Effector memory CD4-positive, alpha-beta T cell (primary cell): ENCODE measurements around the gene RNF144A.

Experiments
- DNase-seq, 3 donors: peaks; one replicate each; pipeline ENCODE4 v3.0.0-alpha.2; 2020
- H3K27ac ChIP-seq: 2 replicates; pipeline ENCODE4 v1.7.0; 2013; ENCODE audit warnings: mild to moderate bottlenecking, low read length, moderate library complexity; ENCODE audit not compliant: insufficient read depth, poor library complexity, severe bottlenecking
- H3K27me3 ChIP-seq: replicated peaks from 2 replicates; pipeline ENCODE4 v1.7.0; 2013; ENCODE audit warnings: mild to moderate bottlenecking, low read length; ENCODE audit not compliant: insufficient read depth, control insufficient read depth, poor library complexity, severe bottlenecking
- H3K36me3 ChIP-seq: 2 replicates; pipeline ENCODE4 v1.7.0; 2013; ENCODE audit warnings: mild to moderate bottlenecking, low read length, moderate library complexity; ENCODE audit not compliant: control insufficient read depth, insufficient read depth
- H3K4me1 ChIP-seq: 2 replicates; pipeline ENCODE4 v1.7.0; 2013; ENCODE audit warnings: low read length, mild to moderate bottlenecking; ENCODE audit not compliant: control insufficient read depth, insufficient read depth, poor library complexity, severe bottlenecking
- H3K4me3 ChIP-seq: 2 replicates; pipeline ENCODE4 v1.7.0; 2013; ENCODE audit warnings: low read length, low read depth, mild to moderate bottlenecking; ENCODE audit not compliant: insufficient read depth, poor library complexity, severe bottlenecking
- H3K9me3 ChIP-seq: 2 replicates; pipeline ENCODE4 v1.7.0; 2013; ENCODE audit warnings: mild to moderate bottlenecking, low read length, moderate library complexity; ENCODE audit not compliant: control insufficient read depth

The RNF144A gene

DNA sequence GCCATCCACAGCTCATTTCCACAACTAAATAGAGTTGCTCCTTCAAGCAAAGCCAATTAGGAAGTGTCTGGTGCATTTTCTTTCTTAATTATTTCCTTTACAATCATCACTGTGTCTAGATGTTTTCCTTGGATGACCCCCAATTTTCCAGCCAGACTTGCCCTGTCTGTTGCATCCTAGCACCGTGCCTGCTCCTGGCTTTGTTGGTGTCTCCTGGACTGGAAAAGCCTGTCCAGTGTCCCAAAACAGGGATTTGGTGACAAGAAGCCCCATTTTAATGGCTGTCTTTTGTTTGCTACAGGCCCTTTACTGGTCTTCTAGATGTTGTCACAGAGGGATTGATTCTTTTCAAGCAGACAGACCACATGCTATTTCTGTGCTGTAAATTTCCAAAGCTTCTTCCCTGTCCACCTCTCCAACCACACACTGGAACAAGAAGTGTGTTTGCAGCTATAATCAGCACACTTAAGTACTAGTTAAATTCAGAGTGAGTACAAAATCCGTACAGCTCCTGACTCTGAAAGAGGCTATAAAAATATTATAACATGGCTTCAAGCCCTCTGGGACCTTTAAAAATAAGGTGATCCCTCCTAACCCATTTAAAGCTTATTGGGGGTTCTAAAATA, 38.4 kb downstream of the RNF144A start:
- DNase-seq = no peak
- no peaks in the 10 kb centered on the region for H3K4me1 ChIP-seq

DNA sequence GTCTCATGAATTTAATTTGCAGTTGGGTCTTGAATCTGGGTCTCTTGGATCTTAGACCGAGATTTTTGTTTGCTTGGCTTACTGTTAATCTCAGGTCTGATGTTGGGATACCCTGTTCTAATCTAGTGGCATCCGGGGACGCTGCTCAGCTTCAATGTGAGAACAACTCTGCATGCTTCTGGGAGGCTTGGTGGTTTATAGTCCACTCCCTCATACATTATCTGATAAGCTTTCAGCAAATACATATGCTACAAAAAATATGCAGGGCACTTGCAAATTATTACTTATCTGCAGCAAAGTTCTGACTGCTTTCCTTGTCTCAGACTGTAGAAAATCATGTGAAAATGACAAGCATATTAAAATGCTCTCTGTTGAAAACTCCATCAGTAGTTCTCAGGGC, 39.4 kb downstream of the RNF144A start:
- no peaks in the 10 kb centered on the region for H3K27me3 ChIP-seq
- H3K4me1 ChIP-seq = no peaks in the 10 kb centered on the region
- no peaks in the 10 kb centered on the region for H3K36me3 ChIP-seq
- no peak for DNase-seq
- H3K4me3 ChIP-seq = no peak overlapping the region
- H3K9me3 ChIP-seq = no peaks in the 10 kb centered on the region
- no peak overlapping the region for H3K27ac ChIP-seq

More for the DNA sequence above, 38.4 kb downstream of the RNF144A start:
- Histone ChIP-seq H3K27ac (no peak overlapping the region), H3K27me3 (no peaks in the 10 kb centered on the region), H3K36me3 (no peaks in the 10 kb centered on the region), H3K4me3 (no peak overlapping the region), H3K9me3 (no peaks in the 10 kb centered on the region)

DNA sequence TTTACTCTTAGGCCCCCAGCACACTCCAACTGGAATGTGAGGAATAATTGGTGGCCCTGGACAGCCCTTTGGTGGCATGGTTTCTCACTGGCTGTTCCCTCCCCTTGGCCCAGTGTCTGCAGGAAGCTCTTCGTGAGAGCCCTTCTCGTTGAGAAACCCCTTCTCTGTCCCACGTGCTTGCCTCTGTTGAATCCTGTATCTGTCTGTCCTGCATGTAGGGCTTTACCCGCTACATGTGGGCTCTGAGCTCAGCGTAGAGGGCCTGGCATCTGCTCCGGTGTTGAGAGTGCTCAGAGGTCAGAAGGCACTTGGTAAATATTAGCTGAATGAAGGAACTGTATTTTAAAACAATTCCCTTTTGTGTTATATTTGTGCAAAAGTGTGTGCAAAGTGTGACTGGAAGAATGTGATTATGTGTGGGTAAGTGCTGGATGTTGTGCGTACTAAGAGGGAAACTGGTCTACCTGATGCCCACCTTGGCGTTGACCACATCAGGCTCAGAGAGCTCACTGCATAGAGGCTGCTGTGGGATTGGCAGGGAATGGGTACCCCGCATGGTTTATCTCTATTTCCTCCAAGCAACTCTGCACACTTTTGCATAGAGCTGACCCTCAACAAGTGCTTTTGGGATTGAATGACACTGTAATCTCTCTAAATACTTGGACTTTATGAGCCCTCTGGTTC, 40.0 kb downstream of the RNF144A start:
- H3K4me3 ChIP-seq = no peak overlapping the region
- no peak overlapping the region for H3K27ac ChIP-seq
- no peaks in the 10 kb centered on the region for H3K27me3 ChIP-seq
- H3K36me3 ChIP-seq = no peaks in the 10 kb centered on the region
- H3K9me3 ChIP-seq = no peaks in the 10 kb centered on the region
- no peaks in the 10 kb centered on the region for H3K4me1 ChIP-seq
- no peak for DNase-seq

DNA sequence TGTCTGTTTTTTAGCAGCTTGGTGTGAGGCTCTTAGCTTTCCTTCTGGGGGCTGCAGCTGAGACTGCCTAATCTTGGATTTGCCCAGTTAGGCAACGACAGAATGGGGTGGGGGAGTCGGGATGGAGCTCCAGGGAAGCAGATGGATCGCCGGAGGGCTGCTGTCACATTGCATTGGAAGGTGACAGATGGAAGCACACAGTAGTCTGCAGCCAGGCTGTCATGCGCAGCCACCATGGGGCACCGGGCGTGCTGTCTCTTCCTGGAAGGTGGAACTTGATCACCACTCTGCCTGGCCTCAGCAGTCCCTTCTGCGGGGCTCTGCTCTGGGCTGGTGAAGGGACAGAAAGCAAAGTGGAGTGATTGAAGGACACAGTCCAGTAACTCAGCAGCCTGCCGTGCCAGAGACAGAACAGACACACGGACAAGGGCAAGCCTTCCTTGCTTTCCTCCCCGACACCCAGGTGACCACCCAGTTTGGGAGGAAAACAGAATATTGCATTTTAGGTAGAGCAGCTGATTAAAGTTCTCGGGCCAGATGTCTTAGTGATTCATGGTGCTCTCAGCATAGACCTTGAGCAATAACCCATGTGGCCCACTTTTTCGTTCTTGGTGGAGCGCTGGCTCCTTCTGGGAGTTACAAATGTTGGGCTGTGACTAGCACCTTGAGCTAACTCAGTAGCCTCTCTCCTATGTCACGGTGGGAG, 40.9 kb downstream of the RNF144A start:
- H3K27me3 ChIP-seq = no peaks in the 10 kb centered on the region
- H3K27ac ChIP-seq = no peak overlapping the region
- H3K4me3 ChIP-seq = no peak overlapping the region
- no peak for DNase-seq
- no peaks in the 10 kb centered on the region for H3K4me1 ChIP-seq
- H3K9me3 ChIP-seq = no peaks in the 10 kb centered on the region
- H3K36me3 ChIP-seq = no peaks in the 10 kb centered on the region

DNA sequence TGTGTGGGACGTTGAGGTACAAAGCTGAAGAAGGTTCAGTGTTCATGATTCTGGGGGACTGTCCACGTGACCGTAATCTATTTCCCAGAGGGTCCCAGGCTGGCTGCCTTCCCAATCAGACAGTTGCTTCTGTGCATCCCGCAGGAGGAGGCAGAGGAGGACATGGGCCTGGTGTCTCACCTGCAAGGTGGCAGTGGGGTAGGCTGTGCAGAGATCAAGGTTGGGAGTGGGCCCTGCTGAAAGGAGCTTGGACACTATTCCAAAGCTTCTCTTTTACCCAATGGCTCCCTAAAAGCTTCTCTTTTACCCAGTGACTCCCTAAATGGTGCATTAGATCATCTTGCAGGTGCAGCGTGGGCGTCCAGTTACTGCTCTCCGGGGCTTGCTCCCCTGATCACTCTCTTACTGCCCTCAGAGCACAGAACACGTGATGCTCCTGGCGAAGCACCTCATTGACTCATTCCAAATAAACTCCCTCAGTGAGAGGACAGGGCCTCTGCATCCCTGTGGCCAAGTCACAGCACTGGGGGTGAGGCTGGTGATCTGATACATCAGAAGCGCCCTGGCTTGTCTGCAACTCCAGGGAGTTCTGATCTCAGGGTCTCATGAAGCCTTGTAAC, 41.5 kb downstream of the RNF144A start:
- Histone ChIP-seq H3K27ac (no peak overlapping the region), H3K9me3 (no peaks in the 10 kb centered on the region), H3K27me3 (no peaks in the 10 kb centered on the region), H3K4me3 (no peak overlapping the region), H3K36me3 (no peaks in the 10 kb centered on the region), H3K4me1 (no peaks in the 10 kb centered on the region)
- no peak for DNase-seq

DNA sequence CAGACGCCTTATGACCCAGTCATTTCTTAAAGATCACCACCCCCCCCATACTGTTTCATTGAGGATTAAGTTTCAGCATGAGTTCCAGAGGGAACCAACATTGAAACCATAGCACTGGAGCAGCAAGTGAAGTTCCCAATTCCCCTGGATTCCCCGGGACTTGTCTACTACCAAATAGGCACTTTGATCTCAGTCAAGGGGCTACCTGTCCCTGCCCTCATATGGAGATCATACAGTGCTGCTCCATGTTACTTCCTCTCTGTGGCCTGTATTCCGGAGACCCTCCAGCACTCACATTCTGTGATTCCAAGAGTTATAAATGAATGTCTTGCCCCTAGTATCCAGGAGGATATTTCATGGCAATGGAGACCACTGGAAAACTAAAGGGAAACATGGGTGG, 42.5 kb downstream of the RNF144A start:
- Histone ChIP-seq H3K9me3 (no peaks in the 10 kb centered on the region), H3K4me3 (no peak overlapping the region), H3K36me3 (no peaks in the 10 kb centered on the region), H3K27ac (no peak overlapping the region), H3K27me3 (no peaks in the 10 kb centered on the region), H3K4me1 (no peaks in the 10 kb centered on the region)
- no peak for DNase-seq

DNA sequence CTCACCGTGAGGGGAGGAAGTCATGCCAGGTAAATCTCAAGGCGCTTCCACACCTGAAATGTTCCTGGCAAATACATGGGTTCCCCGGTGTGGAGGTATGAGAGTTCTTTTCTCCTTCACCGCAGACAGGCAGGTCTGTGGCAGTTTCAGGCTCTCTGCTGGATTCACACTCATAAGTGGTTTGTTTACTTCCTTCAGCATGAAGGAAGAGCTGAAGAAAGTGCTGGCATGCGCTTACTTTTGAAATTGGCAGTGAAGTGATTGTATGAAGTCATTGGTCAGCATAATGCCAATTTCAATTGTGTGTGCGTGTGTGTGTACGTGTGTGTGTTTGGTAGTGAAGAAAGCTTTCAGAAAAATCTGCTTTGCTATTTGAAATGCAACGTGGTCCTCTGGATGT, 43.4 kb downstream of the RNF144A start:
- H3K9me3 ChIP-seq = no peaks in the 10 kb centered on the region
- H3K4me3 ChIP-seq = no peak overlapping the region
- no peaks in the 10 kb centered on the region for H3K4me1 ChIP-seq
- H3K27me3 ChIP-seq = no peaks in the 10 kb centered on the region
- H3K27ac ChIP-seq = no peak overlapping the region
- no peak for DNase-seq
- no peaks in the 10 kb centered on the region for H3K36me3 ChIP-seq

DNA sequence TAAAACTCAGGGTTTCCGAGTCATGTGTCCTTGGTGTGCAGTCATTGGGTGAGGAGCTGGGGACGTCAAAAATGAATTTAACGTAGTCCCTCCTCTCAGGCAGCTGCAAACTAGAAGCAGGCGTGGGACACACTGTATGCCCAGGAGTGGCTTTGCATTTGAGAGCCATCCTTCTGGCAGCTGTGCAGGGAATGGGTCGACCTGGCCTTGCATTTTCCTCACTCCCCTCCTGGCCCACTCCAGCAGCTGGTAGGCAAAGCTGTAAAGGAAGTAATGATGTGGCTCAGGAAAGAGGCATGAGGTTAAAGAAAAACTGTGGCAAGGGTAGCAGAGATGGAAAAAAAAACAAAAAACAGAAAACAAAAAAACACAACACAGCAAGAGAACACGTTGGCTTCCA, 46.5 kb downstream of the RNF144A start:
- no peaks in the 10 kb centered on the region for H3K36me3 ChIP-seq
- no peaks in the 10 kb centered on the region for H3K4me1 ChIP-seq
- no peaks in the 10 kb centered on the region for H3K9me3 ChIP-seq
- H3K4me3 ChIP-seq = no peak overlapping the region
- H3K27ac ChIP-seq = no peak overlapping the region
- no peaks in the 10 kb centered on the region for H3K27me3 ChIP-seq
- no peak for DNase-seq

DNA sequence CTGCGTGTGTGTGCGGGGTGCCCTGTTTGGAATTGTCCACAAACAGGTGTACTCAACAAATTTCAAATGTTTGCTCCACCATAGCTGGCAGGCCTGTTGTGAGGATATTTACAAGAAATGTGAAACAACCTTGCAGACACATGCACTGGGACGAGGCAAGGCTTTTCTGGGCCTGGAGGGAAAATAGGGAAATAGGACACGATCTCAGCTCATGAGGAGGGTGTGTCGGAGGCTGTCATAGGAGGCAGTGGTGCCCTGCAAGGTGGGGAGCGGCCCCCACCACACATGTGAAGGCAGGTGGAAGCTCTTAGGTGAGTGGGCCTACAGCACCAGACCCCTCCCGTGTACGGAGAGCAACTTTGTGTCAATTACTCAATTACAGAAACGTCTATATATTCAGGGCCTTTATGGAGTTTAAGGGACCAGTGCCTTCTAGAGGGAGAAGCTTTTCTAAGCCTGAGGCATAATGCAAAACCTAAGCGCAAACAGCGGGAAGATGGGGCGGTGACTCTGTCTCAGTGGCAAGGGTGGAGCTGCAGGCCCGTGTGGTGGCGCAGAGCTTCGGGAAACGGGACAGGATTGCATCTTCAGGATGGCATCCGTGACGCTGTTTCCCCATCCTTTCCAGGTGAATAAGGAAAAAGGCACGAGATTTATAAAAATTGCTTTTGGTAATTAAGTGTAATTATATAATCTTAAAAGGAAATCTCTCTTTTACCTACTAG, 48.0 kb downstream of the RNF144A start:
- Histone ChIP-seq H3K4me1 (no peaks in the 10 kb centered on the region), H3K9me3 (no peaks in the 10 kb centered on the region), H3K27me3 (no peaks in the 10 kb centered on the region), H3K36me3 (no peaks in the 10 kb centered on the region), H3K27ac (no peak overlapping the region), H3K4me3 (no peak overlapping the region)
- DNase-seq = no peak
